NCI-H1694 treated with DMSO at 0.1 percent for 48 hours (cell line): ENCODE measurements around the gene CCL21.

Experiments used
- DNase-seq: peaks from one replicate; lab custom pipeline; 2025; lab: John Stamatoyannopoulos, UW

CCL21 gene

GRCh38 chr9:34669809-34670562 lies 40.0 kb downstream of the CCL21 start:
- DNase-seq = no peak

- DNase-seq = peak; percentile 86
These were observed 44.3 kb downstream of the CCL21 start for GRCh38 chr9:34665381-34666250.

GRCh38 chr9:34665067-34665380 lies 44.9 kb downstream of the CCL21 start:
- DNase-seq = no peak

GRCh38 chr9:34664281-34665066 lies 45.5 kb downstream of the CCL21 start:
- DNase-seq = peak; percentile 53

- DNase-seq = no peak
These were observed 46.7 kb downstream of the CCL21 start for GRCh38 chr9:34663303-34663605.

GRCh38 chr9:34662526-34663302 lies 47.2 kb downstream of the CCL21 start, which contains the start of gene CCL27:
CCL27 (minus strand) TSS chr9:34662657; CDS start chr9:34662633, 24 bp downstream.
- no peak for DNase-seq

GRCh38 chr9:34659592-34660253 lies 50.2 kb downstream of the CCL21 start:
- no peak for DNase-seq
